Vagina (tissue), 2 donors: ENCODE results near the gene C12orf57. TPM values are rescaled to one million over a fixed set of nuclear protein-coding genes. Genes with fewer than 3 reads are reported as not detected.
A peak's percentile ranks its signal among the peaks of the same experiment; 100 is the strongest.

Experiments used
- DNase-seq, 2 donors: peaks; one replicate each; pipeline ENCODE4 v3.0.0-alpha.2; 2017; ENCODE audit errors: extremely low spot score in 2 of 2
- H3K27ac ChIP-seq: fragments of 200-600 bp; sonication (generic); one replicate; pipeline ENCODE4 v1.5.1; 2019
- H3K27me3 ChIP-seq: fragments of 200-600 bp; sonication (generic); one replicate; pipeline ENCODE4 v1.5.1; 2019
- H3K36me3 ChIP-seq, 2 donors: fragments of 200-600 bp; sonication (generic); one replicate each; pipeline ENCODE4 v1.5.1; 2017 to 2019
- H3K4me1 ChIP-seq: fragments of 200-600 bp; sonication (generic); one replicate; pipeline ENCODE4 v1.5.1; 2019
- H3K4me3 ChIP-seq, 2 donors: fragments of 200-600 bp; sonication (generic); 1 replicate in 1 of 2; 2 replicates in 1 of 2; pipeline ENCODE4 v1.5.1; 2016 to 2019
- H3K9me3 ChIP-seq: fragments of 200-600 bp; sonication (generic); one replicate; pipeline ENCODE4 v1.5.1; 2019
- CTCF ChIP-seq, 3 experiments: fragments of 450-650 bp in 2 of 3; fragments of 200-600 bp in 1 of 3; sonication (generic) in 1 of 3; IDR thresholded peaks; one replicate each; pipeline ENCODE4 v1.5.1; 2017 to 2019; ENCODE audit warnings: antibody characterized with exemption in 3 of 3, mild to moderate bottlenecking in 2 of 3, moderate library complexity in 2 of 3
- POLR2A ChIP-seq, 2 donors: fragments of 450-650 bp; IDR thresholded peaks; one replicate each; pipeline ENCODE4 v1.6.1; 2017; ENCODE audit warnings: antibody characterized with exemption in 2 of 2, mild to moderate bottlenecking in 2 of 2, moderate library complexity in 2 of 2
- POLR2AphosphoS5 ChIP-seq, 2 donors: sonication (generic); formaldehyde crosslinking; IDR thresholded peaks; one replicate each; pipeline ENCODE4 v1.9.0; 2017; ENCODE audit warnings: antibody characterized with exemption in 2 of 2, mild to moderate bottlenecking in 2 of 2, low read depth in 1 of 2; ENCODE audit not compliant: insufficient read depth in 1 of 2
- intact Hi-C: fragments of 100-400 bp; cut with DNase I; formaldehyde crosslinking; loops from one replicate; pipeline ENCODE4 v1.15.1; 2023
- total RNA-seq: library from RNA; depleted of rRNA; stranded (reverse); fragments of >200 nt; gene quantifications from one replicate; pipeline ENCODE4 v1.2.3, GENCODE V29; 2016

C12orf57 gene
- total RNA-seq, 1 donor from 2014 or later: 760 TPM

DNA sequence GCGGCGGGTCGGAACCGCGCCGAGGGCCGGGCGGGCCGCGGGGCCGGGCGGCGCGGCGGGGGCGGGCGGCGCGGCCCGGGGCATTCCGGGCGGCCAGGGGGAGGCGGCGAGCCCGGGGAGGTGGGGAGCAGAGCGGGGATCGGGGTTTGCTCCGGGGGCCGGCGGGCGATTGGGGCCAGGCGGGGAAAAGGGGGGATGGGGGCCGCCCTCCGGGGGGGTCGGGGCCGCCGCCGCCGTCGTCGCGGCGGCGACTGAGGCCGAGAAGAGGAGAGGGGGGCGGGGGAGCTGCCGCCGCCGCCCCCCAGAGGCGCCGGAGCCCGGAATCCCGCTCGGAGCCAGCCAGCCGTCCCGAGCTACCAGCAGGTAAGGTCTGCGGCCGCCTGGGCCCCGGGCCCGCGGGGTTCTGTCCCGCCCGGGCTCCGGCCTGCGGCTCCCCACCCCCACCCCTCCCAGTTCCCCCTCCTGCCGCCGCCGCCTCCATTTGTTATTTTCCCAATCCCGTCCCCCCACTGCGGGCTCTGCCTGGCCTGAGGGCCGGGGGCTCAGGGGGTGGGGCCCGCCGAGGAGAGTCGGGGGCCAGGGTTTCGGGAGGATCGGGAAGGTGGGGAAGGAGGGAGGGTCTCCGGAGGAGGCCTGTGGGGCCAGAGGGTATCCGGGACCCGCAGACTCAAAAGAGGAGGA, 15.7 kb upstream of the C12orf57 start:
- Histone ChIP-seq H3K36me3 (no peaks in the 10 kb centered on the region), H3K27me3 (no peaks in the 10 kb centered on the region), H3K9me3 (no peaks in the 10 kb centered on the region), H3K4me1 (peaks cover 77% of the 10 kb centered on the region), H3K4me3 (peak overlapping the region; percentile 73 to 95), H3K27ac (peak overlapping the region; percentile 99)
- no peak for DNase-seq
- intact Hi-C loops: loop anchor here (5.0 kb wide), 1 partner anchor 61 kb away; the partner anchor contains the start of gene TPI1
- TF ChIP-seq POLR2AphosphoS5 (IDR thresholded peaks at IDR 0.05; ENCODE audit: insufficient read depth in 1 of 2, low read depth in 1 of 2) (peak in 1 of 2 donors; percentile 25), POLR2A (IDR thresholded peaks at IDR 0.05) (no peak)

- H3K4me1 ChIP-seq: peaks cover 84% of the 10 kb centered on the region
These were observed 15.0 kb upstream of the C12orf57 start for GRCh38 chr12:6928703-6929407.

GRCh38 chr12:6929466-6930452, 14.1 kb upstream of the C12orf57 start:
- Histone ChIP-seq H3K4me1 (peaks cover 83% of the 10 kb centered on the region), H3K4me3 (peak overlapping the region; percentile 73 to 95), H3K9me3 (no peaks in the 10 kb centered on the region), H3K27me3 (no peaks in the 10 kb centered on the region), H3K36me3 (peaks cover 0 to 15% of the 10 kb centered on the region in 2 donors), H3K27ac (peak overlapping the region; percentile 99)
- DNase-seq: no peak
- intact Hi-C loops: loop anchor here (5.0 kb wide), 1 partner anchor 62 kb away; the partner anchor contains the start of gene TPI1
- TF ChIP-seq POLR2AphosphoS5 (IDR thresholded peaks at IDR 0.05; ENCODE audit: insufficient read depth in 1 of 2, low read depth in 1 of 2) (no peak), POLR2A (IDR thresholded peaks at IDR 0.05) (no peak), CTCF (IDR thresholded peaks at IDR 0.05) (no peak)

More at GRCh38 chr12:6928703-6929407, 15.0 kb upstream of the C12orf57 start:
- TF ChIP-seq CTCF (IDR thresholded peaks at IDR 0.05) (no peak), POLR2AphosphoS5 (IDR thresholded peaks at IDR 0.05; ENCODE audit: insufficient read depth in 1 of 2, low read depth in 1 of 2) (peak in 1 of 2 donors; percentile 5), POLR2A (IDR thresholded peaks at IDR 0.05) (no peak)
- H3K27ac ChIP-seq: peak overlapping the region; percentile 99
- H3K9me3 ChIP-seq: no peaks in the 10 kb centered on the region
- intact Hi-C loops: loop anchor here (5.0 kb wide), 1 partner anchor 62 kb away; the partner anchor contains the start of gene TPI1
- no peak for DNase-seq
- peak overlapping the region; percentile 73 to 95 for H3K4me3 ChIP-seq
- peaks cover 0 to 6% of the 10 kb centered on the region in 2 donors for H3K36me3 ChIP-seq
- no peaks in the 10 kb centered on the region for H3K27me3 ChIP-seq

GRCh38 chr12:6932766-6933165, 11.1 kb upstream of the C12orf57 start:
- H3K4me1 ChIP-seq: peaks cover 70% of the 10 kb centered on the region
- H3K27ac ChIP-seq: peak overlapping the region; percentile 34
- no peaks in the 10 kb centered on the region for H3K27me3 ChIP-seq
- H3K36me3 ChIP-seq: peaks cover 0 to 25% of the 10 kb centered on the region in 2 donors
- no peak for TF ChIP-seq POLR2A (IDR thresholded peaks at IDR 0.05)
- TF ChIP-seq POLR2AphosphoS5 (IDR thresholded peaks at IDR 0.05; ENCODE audit: insufficient read depth in 1 of 2, low read depth in 1 of 2): no peak
- no peak for TF ChIP-seq CTCF (IDR thresholded peaks at IDR 0.05)
- no peak for DNase-seq
- intact Hi-C loops: no loop called here
- no peak overlapping the region for H3K4me3 ChIP-seq
- H3K9me3 ChIP-seq: no peaks in the 10 kb centered on the region

GRCh38 chr12:6934110-6934509, 9.7 kb upstream of the C12orf57 start:
- H3K27ac ChIP-seq: peak overlapping the region; percentile 34
- TF ChIP-seq POLR2AphosphoS5 (IDR thresholded peaks at IDR 0.05; ENCODE audit: insufficient read depth in 1 of 2, low read depth in 1 of 2) (peak in 1 of 2 donors; percentile 30), POLR2A (IDR thresholded peaks at IDR 0.05) (no peak), CTCF (IDR thresholded peaks at IDR 0.05) (no peak)
- intact Hi-C loops: no loop called here
- H3K9me3 ChIP-seq: no peaks in the 10 kb centered on the region
- H3K4me3 ChIP-seq: no peak overlapping the region
- DNase-seq: no peak
- H3K4me1 ChIP-seq: peaks cover 74% of the 10 kb centered on the region
- no peaks in the 10 kb centered on the region for H3K27me3 ChIP-seq
- peaks cover 0 to 25% of the 10 kb centered on the region in 2 donors for H3K36me3 ChIP-seq
